KG1 (cell line): Measurements from ENCODE around the gene FEZ2.

ENCODE experiments used
- DNase-seq: peaks from one replicate; lab custom pipeline; 2025; lab: John Stamatoyannopoulos, UW

FEZ2 gene

DNA sequence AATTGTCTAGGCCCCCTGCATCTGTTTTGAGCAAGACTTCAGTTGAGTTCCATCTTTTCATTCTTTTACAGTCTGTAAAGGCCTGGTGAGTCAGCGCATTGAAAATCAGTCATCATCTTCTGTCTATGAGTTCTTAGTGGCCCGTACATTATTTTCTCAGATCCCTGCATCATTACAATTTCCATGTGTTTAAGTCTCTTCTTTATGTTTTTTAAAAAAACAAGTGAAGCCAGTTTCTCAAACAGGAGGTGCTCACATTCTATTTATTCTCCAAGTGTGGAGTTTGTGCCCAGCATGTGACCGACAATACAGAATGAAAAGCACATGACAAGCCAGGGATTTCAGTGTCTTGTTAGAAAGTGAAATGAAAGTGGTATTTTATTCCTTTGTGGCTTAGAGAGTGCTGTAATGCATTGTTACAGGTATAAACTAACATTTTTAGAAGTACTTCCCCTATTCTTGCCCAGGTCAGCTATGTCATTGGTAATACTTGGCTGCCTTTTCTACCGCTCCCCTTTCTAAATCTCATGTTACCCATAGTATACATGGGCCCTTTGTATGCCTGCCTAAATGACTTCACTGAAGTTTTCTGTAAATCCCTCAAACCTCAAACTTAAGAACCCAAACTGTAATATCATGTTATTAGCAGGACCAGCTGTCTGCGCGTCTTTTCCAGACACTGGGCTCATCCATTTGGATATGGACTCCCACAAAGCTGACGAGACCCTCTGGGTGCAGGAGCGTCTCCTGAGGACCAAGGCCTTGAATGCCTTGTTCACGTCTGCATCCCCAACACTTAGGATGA, 67.6 kb downstream of the FEZ2 start:
- no peak for DNase-seq

DNA sequence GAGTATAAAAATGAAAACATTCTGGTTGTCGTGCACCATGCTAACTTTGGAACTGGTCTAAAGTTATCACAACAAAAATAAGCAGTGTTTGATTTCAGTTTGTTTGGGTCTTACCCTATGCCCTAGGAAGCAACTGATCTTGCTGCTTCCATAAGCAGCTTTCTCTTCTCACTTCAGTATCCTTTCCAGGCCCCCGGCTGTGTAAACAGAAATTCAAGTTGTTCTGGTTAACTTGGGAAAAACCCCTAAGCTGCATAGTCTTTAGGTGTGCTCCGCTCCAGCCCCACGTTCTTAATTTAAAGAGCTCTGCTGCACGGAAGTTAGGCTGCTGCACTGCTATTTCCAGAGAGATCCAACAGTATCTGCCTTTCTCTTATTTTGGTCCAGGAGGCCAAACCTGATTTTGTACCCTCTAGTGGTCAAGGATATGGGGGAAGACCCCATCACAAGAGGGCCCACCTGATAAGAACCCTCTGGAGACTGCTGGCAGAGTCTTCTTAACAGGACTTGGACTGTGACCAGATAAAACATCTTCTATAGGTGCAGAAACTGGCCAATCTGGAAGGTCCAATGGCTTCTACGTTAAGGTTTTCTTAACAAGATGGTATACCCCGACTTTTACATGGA, 69.1 kb downstream of the FEZ2 start:
- DNase-seq = no peak

DNA sequence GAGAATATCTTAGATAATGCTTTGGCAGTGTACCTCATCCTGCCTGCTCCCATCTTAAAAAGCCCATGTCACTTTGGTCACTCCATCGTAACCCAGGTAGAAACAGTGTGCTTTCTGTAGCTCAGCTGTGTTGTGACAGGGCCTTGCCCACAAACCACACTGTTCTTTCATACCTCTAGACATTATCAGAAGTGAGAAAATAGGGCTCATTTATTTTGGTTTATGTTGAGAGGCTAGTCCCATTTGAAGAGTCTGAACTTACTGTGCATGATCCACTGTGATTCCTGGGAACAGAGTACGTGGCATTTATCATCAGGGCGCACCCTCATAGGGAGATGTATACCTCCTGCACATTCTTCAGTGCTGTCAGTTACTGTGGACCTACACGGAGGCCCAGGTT, 69.7 kb downstream of the FEZ2 start:
- DNase-seq = no peak

DNA sequence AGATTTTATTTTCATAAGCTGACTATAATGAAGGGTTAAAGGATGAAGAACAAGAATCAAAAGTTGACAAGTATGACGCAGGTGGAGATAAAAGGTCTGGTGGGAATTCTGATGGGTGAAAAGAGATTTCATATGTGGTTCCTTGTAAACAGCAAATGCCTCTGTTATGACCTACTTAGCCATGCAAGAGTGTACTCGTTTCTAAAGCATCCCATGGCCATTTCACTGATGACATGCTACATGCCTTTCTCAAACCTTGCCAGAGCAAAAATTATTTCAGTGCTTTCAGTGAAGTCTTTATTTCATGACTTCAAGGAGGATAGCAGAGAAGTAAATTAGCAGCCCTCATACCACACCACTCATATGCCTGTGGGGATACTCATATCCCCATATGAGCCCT, 71.7 kb downstream of the FEZ2 start:
- no peak for DNase-seq

DNA sequence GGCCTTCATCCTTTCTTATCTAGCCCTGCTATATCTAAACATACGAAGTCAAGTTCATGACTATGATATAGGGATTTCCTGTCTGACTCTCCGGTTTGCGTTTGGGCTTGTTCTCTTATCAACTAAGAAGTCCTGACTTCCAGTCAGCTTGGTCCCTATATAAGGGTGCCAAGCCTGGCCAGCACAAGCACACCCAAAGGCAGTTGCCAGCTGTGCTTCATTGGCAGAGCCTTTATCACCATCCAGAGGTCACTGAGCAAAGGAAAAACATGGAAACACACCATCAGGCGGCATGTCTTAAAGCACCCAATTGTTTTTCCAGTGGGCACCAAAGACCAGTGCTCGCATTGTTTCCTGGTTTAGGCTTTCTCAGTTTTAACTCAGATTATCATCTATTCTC, 72.7 kb downstream of the FEZ2 start:
- DNase-seq = no peak

DNA sequence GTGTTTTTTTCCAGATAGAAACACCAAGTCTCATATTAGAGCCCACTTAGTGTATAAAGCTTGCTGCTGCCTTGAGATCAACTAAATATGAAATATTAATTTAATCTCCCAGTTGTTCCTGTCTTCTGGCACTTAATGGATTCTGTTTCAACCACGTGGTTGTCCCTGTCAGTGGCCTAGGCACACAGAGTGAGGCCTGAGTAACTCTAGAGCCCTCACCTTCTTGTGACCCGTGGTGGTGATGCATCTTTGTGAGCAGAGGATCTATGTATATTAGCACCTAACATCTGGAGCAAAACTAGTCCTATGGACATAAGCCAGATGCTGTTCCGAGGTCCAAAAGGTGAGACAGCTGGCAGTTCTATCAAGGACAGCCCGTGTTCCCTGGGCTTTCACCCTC, 74.8 kb downstream of the FEZ2 start:
- DNase-seq = no peak

DNA sequence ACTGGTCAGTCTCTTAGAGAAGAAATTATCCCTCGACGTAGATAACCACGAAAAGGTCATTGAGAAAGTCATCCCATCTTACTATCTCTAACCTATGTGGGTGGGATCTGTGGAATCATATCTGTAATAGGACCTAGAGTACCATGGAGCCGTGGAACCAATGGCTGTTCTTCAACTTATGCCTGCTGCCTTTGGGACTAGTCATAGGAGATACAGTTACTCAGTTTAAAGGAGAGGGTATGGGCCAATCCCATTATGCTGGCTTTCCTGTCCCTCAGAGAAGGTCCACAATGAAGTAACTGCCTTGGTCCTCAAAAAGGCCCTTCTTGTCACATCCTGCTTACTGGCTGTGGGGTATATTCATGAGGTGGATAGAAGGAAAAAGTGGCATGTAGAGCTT, 77.5 kb downstream of the FEZ2 start:
- no peak for DNase-seq

DNA sequence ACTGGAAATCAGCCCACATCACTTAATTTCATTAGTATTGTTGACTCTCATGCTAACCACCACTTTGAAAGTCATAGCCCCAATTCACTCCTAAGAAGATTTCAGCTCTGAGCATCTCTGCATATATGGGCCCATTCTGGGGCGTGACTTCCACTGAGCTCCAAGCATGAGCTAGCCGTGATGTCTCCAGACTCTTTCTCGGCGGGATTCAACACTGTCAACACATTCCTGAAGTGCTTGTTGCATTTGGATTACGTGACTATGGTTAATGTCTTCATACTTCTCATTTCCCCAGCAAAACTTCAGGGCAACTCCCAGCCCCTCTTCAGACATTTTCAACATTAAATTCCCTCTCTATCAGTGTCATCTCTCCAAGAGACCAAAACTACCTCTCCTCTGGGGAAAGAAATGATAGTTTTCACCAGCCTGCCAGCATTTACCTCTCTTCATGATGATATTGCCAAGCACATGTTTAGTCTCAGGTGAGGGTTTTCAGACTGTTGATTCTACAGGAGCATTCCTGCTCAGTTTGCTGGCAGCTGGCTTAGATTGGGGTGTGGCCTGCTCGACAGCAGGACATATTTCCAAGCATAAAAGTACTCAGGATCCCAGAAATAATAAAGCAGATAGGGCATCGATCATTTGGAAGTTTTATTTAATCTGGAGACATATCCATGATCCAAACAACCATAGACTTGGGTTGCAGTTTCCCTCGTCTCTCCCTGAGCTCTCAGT, 81.7 kb downstream of the FEZ2 start:
- no peak for DNase-seq

DNA sequence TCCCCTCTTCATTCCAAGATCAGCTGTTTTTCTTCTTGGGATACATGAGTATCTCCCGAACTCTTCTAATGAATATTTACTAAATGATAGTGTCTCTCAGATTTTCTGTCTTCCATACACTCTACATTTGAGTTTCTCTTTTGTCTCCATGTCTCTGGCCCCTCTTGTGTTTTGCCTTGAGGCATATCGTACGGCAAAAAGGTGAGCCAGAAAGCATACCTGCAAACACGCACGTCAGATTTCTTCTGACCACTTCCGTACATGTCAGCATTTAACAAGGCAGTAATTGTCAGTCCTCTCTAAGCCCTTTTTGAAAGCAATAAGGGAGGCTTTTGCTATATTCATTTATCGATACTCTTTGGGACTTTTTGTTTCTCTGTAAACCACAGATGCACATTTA, 82.4 kb downstream of the FEZ2 start:
- no peak for DNase-seq

DNA sequence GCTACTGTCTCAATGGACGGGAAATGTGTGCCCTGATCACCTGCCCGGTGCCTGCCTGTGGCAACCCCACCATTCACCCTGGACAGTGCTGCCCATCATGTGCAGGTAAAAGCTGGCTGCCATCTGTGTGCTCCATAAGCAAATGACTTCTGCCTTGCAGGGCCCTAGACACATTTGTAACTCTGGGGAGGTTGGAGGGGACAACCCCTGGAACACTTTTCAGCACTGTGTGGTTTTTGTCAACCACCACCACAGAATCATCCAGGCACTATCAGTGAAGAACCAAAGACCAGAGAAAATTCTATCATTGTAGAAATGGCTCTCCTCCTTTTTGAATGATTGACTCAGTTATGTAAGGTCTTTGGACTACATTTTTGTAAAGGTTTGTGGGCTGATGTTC, 84.3 kb downstream of the FEZ2 start:
- DNase-seq = no peak

DNA sequence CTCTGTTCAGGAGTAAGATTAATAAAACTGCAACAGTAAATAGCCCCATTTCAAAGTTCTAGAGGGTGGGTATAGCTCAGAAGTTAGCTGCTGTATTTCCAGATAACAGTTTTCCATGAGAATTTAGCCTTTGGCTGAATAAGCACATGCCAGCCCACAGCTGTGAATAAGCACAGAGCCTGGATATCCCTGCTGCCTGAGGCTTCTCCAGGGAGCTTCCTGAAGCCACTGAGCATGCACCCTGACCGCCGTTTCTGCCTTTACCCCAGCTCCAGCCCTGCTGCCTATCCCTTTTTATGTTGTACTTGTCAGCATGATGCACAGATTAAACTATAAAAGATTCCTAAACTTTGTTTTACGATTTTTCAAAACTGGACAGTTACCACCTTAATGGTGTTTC, 85.3 kb downstream of the FEZ2 start:
- DNase-seq = no peak

DNA sequence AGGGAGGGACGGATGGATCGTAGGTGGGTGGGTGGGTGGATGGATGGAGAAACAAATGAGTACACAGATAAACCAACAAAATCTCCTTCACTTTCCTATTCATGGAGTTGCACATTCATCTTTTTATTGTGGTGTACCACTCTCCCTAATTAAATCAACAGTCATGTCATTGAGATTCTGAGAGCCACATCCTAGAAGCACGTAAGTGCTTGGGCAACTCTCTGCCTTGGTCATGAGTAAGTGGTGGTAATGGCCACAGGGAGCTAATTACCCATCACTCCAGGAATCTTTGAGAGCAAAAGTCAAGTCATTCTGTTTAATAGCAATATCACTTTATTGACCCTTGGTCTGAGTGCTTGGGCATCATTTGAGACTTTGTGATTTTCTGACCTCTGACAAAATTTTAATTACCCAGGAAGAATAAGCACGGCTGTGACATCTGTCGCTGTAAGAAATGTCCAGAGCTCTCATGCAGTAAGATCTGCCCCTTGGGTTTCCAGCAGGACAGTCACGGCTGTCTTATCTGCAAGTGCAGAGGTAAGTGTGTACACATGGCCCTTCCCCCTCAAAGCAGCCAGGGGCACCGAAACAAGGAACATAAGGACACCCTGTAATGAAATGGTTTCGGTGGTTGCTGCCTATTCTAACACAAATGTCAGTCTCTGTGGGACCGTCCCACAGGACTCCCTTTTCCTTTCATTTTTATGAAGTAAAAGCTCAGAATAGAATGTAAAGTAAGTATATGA, 85.9 kb downstream of the FEZ2 start:
- no peak for DNase-seq

DNA sequence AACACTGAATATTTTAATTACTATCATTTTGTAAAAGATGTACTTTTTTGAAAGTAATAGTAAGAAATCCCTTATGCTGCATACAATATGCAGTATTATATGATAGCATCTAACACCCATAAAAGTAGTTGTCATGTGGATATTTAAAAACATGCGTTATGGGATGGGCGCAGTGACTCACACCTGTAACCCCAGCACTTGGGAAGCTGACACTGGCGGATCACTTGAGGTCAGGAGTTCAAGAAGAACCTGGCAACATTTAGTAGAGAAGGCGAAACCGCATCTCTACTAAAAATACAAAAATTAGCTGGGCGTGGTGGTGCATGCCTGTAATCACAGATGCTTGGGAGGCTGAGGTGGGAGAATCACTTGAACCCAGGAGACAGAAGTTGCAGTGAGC, 88.9 kb downstream of the FEZ2 start:
- DNase-seq = no peak

DNA sequence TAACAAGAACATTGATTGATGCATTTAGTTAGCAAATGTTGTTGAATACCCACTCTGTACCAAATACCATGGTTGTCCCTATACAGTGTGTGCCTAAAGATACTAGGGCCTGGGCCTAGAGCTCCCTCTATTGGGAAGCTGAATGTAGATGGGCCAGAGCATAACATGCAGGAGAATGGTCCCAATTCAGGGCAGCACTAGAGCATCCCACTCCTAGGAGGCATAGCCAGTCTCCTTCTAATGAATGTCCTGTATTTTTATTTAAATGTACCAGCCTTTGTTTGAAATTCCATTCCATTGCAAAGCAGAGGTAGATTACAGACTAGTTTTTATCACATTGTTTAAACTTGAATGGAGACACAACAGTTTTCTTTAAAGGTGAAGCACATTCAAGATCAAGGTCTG, 90.6 kb downstream of the FEZ2 start:
- DNase-seq = no peak
